IMR-90 (cell line): Measurements from ENCODE around the gene ZNF311. TPM values are rescaled to one million over a fixed set of nuclear protein-coding genes. Genes with fewer than 3 reads are reported as not detected.

Experiments
- ATAC-seq: fragments of 200-7000 bp; cut with Tn5 transposase; 2 replicates; pipeline ENCODE4 v1.9.1; 2020; ENCODE audit warnings: low read depth, mild to moderate bottlenecking, moderate library complexity
- BruUV-seq: library from RNA; stranded (reverse); fragments of 400-500 nt; replicated peaks from 2 replicates; lab custom pipeline; 2021; lab: Mats Ljungman, UMichigan
- CTCF ChIA-PET: fragments of 300-600 bp; formaldehyde crosslinking; extraction: SDS; loops from one replicate; lab custom pipeline; 2021; ENCODE audit warnings: antibody characterized with exemption; lab: Yijun Ruan, JAX
- POLR2A ChIA-PET: fragments of 300-600 bp; sonication (Branson Sonifier 250); formaldehyde crosslinking; loops from one replicate; lab custom pipeline; 2022; ENCODE audit warnings: antibody characterized with exemption; ENCODE audit not compliant: unreplicated experiment; lab: Charles Lee
- DNase-seq: peaks from one replicate; pipeline ENCODE4 v3.0.0; 2013
- H2AFZ ChIP-seq: replicated peaks from 2 replicates; pipeline ENCODE3; 2013; ENCODE audit warnings: low read length, mild to moderate bottlenecking; ENCODE audit not compliant: poor library complexity
- H2AK5ac ChIP-seq: 2 replicates; pipeline ENCODE4 v1.6.1; 2013; ENCODE audit warnings: low read depth, low read length, inconsistent platforms
- H2AK9ac ChIP-seq: replicated peaks from 2 replicates; pipeline ENCODE3; 2013; ENCODE audit warnings: mild to moderate bottlenecking, low read depth, low read length, moderate library complexity; ENCODE audit not compliant: poor library complexity
- H2BK120ac ChIP-seq: 2 replicates; pipeline ENCODE4 v1.6.1; 2013; ENCODE audit warnings: low read depth, low read length, inconsistent platforms
- H2BK15ac ChIP-seq: 3 replicates; pipeline ENCODE4 v1.6.1; 2013; ENCODE audit warnings: low read depth, low read length, inconsistent platforms
- H2BK20ac ChIP-seq: 2 replicates; pipeline ENCODE4 v1.6.1; 2013; ENCODE audit warnings: low read depth, mild to moderate bottlenecking, inconsistent platforms, low read length, moderate library complexity
- H2BK5ac ChIP-seq: 2 replicates; pipeline ENCODE4 v1.6.1; 2013; ENCODE audit warnings: mild to moderate bottlenecking, low read depth, low read length, inconsistent platforms; ENCODE audit not compliant: poor library complexity, severe bottlenecking
- H3K14ac ChIP-seq: replicated peaks from 2 replicates; pipeline ENCODE4 v1.6.1; 2013; ENCODE audit warnings: low read depth, low read length, inconsistent platforms
- H3K18ac ChIP-seq: 2 replicates; pipeline ENCODE4 v1.6.1; 2013; ENCODE audit warnings: low read depth, low read length, control low read depth
- H3K23ac ChIP-seq: 2 replicates; pipeline ENCODE4 v1.6.1; 2013; ENCODE audit warnings: low read depth, low read length, inconsistent platforms
- H3K27ac ChIP-seq: 2 replicates; pipeline ENCODE4 v1.5.1; 2013; ENCODE audit warnings: mild to moderate bottlenecking, control low read depth, low read length; ENCODE audit not compliant: insufficient read depth
- H3K27me3 ChIP-seq: 2 replicates; pipeline ENCODE4 v1.6.1; 2013; ENCODE audit warnings: low read length; ENCODE audit not compliant: control insufficient read depth, insufficient read depth
- H3K36me3 ChIP-seq: 2 replicates; pipeline ENCODE4 v1.6.1; 2013; ENCODE audit warnings: low read length, mixed read lengths; ENCODE audit not compliant: control insufficient read depth, insufficient read depth
- H3K4ac ChIP-seq: 2 replicates; pipeline ENCODE4 v1.6.1; 2013; ENCODE audit warnings: low read depth, low read length, inconsistent platforms
- H3K4me1 ChIP-seq: 2 replicates; pipeline ENCODE4 v1.6.1; 2013; ENCODE audit warnings: low read length, mixed read lengths; ENCODE audit not compliant: control insufficient read depth, insufficient read depth
- H3K4me2 ChIP-seq: 2 replicates; pipeline ENCODE4 v1.6.1; 2013; ENCODE audit warnings: low read depth, mild to moderate bottlenecking, control low read depth, low read length, moderate library complexity
- H3K4me3 ChIP-seq: 2 replicates; pipeline ENCODE4 v1.5.1; 2013; ENCODE audit warnings: low read depth, mild to moderate bottlenecking, control low read depth, low read length, moderate library complexity; ENCODE audit not compliant: insufficient read depth
- H3K56ac ChIP-seq: 2 replicates; pipeline ENCODE4 v1.6.1; 2013; ENCODE audit warnings: low read length, inconsistent platforms; ENCODE audit not compliant: insufficient read depth; ENCODE audit errors: extremely low read depth
- H3K79me1 ChIP-seq, 2 experiments: 2 replicates each; pipeline ENCODE4 v1.6.1; 2013; ENCODE audit warnings: low read length in 2 of 2, inconsistent platforms in 1 of 2, low read depth in 1 of 2
- H3K9ac ChIP-seq: 2 replicates; pipeline ENCODE4 v1.6.1; 2013; ENCODE audit warnings: low read depth, low read length, control low read depth
- H3K9me1 ChIP-seq: 2 replicates; pipeline ENCODE4 v1.6.1; 2013; ENCODE audit warnings: low read length, inconsistent platforms; ENCODE audit not compliant: insufficient read depth
- H3K9me3 ChIP-seq: 2 replicates; pipeline ENCODE4 v1.6.1; 2013; ENCODE audit warnings: low read length; ENCODE audit not compliant: control insufficient read depth, insufficient read depth
- H4K20me1 ChIP-seq: 2 replicates; pipeline ENCODE4 v1.6.1; 2013; ENCODE audit warnings: low read length, inconsistent platforms; ENCODE audit not compliant: insufficient read depth
- H4K5ac ChIP-seq: 2 replicates; pipeline ENCODE4 v1.6.1; 2013; ENCODE audit warnings: mild to moderate bottlenecking, low read depth, low read length, control low read depth
- H4K8ac ChIP-seq, 2 experiments: 2 replicates each; pipeline ENCODE4 v1.6.1; 2013; ENCODE audit warnings: low read depth in 2 of 2, low read length in 2 of 2, control low read depth in 1 of 2, inconsistent platforms in 1 of 2
- H4K91ac ChIP-seq: 2 replicates; pipeline ENCODE4 v1.6.1; 2013; ENCODE audit warnings: low read depth, low read length, inconsistent platforms; ENCODE audit not compliant: insufficient read depth
- BHLHE40 ChIP-seq: fragments of 150-350 bp; IDR thresholded peaks from 2 replicates; pipeline ENCODE4 v1.6.1; 2016; ENCODE audit warnings: mild to moderate bottlenecking, low read depth, low read length
- CHD1 ChIP-seq: IDR thresholded peaks from 2 replicates; pipeline ENCODE4 v1.6.1; 2012; ENCODE audit warnings: low read depth, low read length, improper control_type of control experiment
- CTCF ChIP-seq: conservative IDR thresholded peaks from 2 replicates; pipeline ENCODE4 v1.5.1; 2012; ENCODE audit warnings: mild to moderate bottlenecking, low read depth, low read length, improper control_type of control experiment
- ELK1 ChIP-seq: fragments of 150-350 bp; IDR thresholded peaks from 2 replicates; pipeline ENCODE4 v1.6.1; 2016; ENCODE audit warnings: low read depth, mild to moderate bottlenecking, low read length, moderate library complexity, borderline replicate concordance
- FOS ChIP-seq: fragments of 150-350 bp; IDR thresholded peaks from 2 replicates; pipeline ENCODE4 v1.6.1; 2016; ENCODE audit warnings: low read depth, low read length
- MAFK ChIP-seq: IDR thresholded peaks from 2 replicates; pipeline ENCODE4 v1.6.1; 2012; ENCODE audit warnings: low read depth, low read length, improper control_type of control experiment
- MAZ ChIP-seq: IDR thresholded peaks from 2 replicates; pipeline ENCODE4 v1.6.1; 2012; ENCODE audit warnings: low read depth, mild to moderate bottlenecking, low read length, improper control_type of control experiment, moderate library complexity, borderline replicate concordance
- MXI1 ChIP-seq: IDR thresholded peaks from 2 replicates; pipeline ENCODE4 v1.6.1; 2012; ENCODE audit warnings: low read depth, mild to moderate bottlenecking, low read length, moderate library complexity, borderline replicate concordance
- NFE2L2 ChIP-seq: fragments of 150-350 bp; IDR thresholded peaks from 2 replicates; pipeline ENCODE4 v1.6.1; 2016; ENCODE audit warnings: low read depth, mild to moderate bottlenecking, low read length
- POLR2A ChIP-seq: IDR thresholded peaks from 2 replicates; pipeline ENCODE4 v1.6.1; 2012; ENCODE audit warnings: mild to moderate bottlenecking, low read depth, low read length
- RAD21 ChIP-seq: IDR thresholded peaks from 2 replicates; pipeline ENCODE4 v1.6.1; 2012; ENCODE audit warnings: low read length, improper control_type of control experiment
- RCOR1 ChIP-seq: IDR thresholded peaks from 2 replicates; pipeline ENCODE4 v1.6.1; 2012; ENCODE audit warnings: mild to moderate bottlenecking, low read length, improper control_type of control experiment; ENCODE audit not compliant: insufficient replicate concordance
- RFX5 ChIP-seq: IDR thresholded peaks from 2 replicates; pipeline ENCODE4 v1.8.0; 2012; ENCODE audit warnings: low read depth, mild to moderate bottlenecking, low read length, moderate library complexity
- SMC3 ChIP-seq: fragments of 150-350 bp; IDR thresholded peaks from 2 replicates; pipeline ENCODE4 v1.6.1; 2016; ENCODE audit warnings: low read depth, mild to moderate bottlenecking, antibody characterized with exemption, low read length, moderate library complexity
- USF2 ChIP-seq: fragments of 150-350 bp; IDR thresholded peaks from 2 replicates; pipeline ENCODE4 v1.6.1; 2017; ENCODE audit warnings: mild to moderate bottlenecking, antibody characterized with exemption, low read length, low read depth
- WGBS, 2 experiments: methylation state at CpG; one replicate each; pipeline versions ENCODE4 v1.1.5 to v1.1.7; 2013; ENCODE audit warnings: missing lambda C conversion rate in 2 of 2; ENCODE audit not compliant: insufficient read length in 1 of 2; ENCODE audit errors: extremely low coverage in 2 of 2; 5-methylcytosine and 5-hydroxymethylcytosine counted together
- dilution Hi-C: fragments of 300-500 bp; cut with HindIII; formaldehyde crosslinking; loops from one replicate; pipeline ENCODE4 v1.14.3; 2018; ENCODE audit warnings: low sequenced_read_pairs; ENCODE audit not compliant: unreplicated experiment
- in situ Hi-C: fragments of 300-500 bp; cut with MboI; formaldehyde crosslinking; loops from 3 replicates; pipeline ENCODE4 v1.14.3; 2019; ENCODE audit warnings: low sequenced_read_pairs, inconsistent platforms, mixed read lengths
- intact Hi-C: fragments of 100-400 bp; cut with micrococcal nuclease; formaldehyde crosslinking; loops from 2 replicates; pipeline ENCODE4 v1.10.0; 2022
- polyA plus RNA-seq, 3 experiments: library from polyadenylated mRNA; depleted of rRNA; stranded (reverse); fragments of >200 nt; gene quantifications; 2 replicates each; pipeline ENCODE4 v1.2.3, GENCODE V29; 2012; ENCODE audit warnings: low replicate concordance in 1 of 3
- total RNA-seq: library from RNA; depleted of rRNA; stranded (reverse); fragments of >200 nt; gene quantifications from 2 replicates; pipeline ENCODE4 v1.2.3, GENCODE V29; 2012

The ZNF311 gene
- total and polyA plus RNA-seq, 2 of the 4 experiments (the other 2 are of a cell fraction): 0.34 to 0.36 TPM

GRCh38 chr6:28945349-28945748, 59.8 kb downstream of the ZNF311 start:
- H3K4me3 ChIP-seq: no peak overlapping the region
- POLR2A ChIA-PET: no interaction called here
- no peak overlapping the region for H3K23ac ChIP-seq
- no peaks in the 10 kb centered on the region for H3K79me1 ChIP-seq
- no peaks in the 10 kb centered on the region for H3K36me3 ChIP-seq
- intact Hi-C loops (loop anchor here (10.0 kb wide), 1 partner anchor 1471 kb away; the partner anchor contains the start of gene ZNF184), in situ Hi-C loops (no loop called here), dilution Hi-C loops (no loop called here)
- TF ChIP-seq USF2 (no peak), POLR2A (no peak), CHD1 (no peak), MXI1 (no peak), RFX5 (no peak), RCOR1 (no peak), MAFK (no peak), MAZ (no peak), NFE2L2 (no peak), RAD21 (no peak), ELK1 (no peak), SMC3 (no peak), CTCF (no peak), BHLHE40 (no peak), FOS (no peak)
- no peak overlapping the region for H3K4ac ChIP-seq
- ATAC-seq (no peak), DNase-seq (no peak)
- H3K4me2 ChIP-seq: no peak overlapping the region
- H3K27ac ChIP-seq: no peak overlapping the region
- no peak overlapping the region for H2AK9ac ChIP-seq
- CTCF ChIA-PET: interaction anchor here (0.6 kb wide), 1 partner anchor 28 kb away, joined by 4 read pairs; no protein-coding TSS in a partner anchor
- H2BK20ac ChIP-seq: no peak overlapping the region
- H2BK15ac ChIP-seq: no peak overlapping the region
- H3K9me1 ChIP-seq: no peaks in the 10 kb centered on the region
- H2BK5ac ChIP-seq: no peak overlapping the region
- WGBS, 2 experiments: 70% methylated on average over 2 of the region's 3 CpGs; no CpG with 5 or more reads in 1 of the 2 experiments
- no peak overlapping the region for H3K18ac ChIP-seq
- H3K9me3 ChIP-seq: no peaks in the 10 kb centered on the region
- no peaks in the 10 kb centered on the region for H3K27me3 ChIP-seq
- no peak overlapping the region for H2BK120ac ChIP-seq
- BruUV-seq: no TSS peak
- H3K4me1 ChIP-seq: no peaks in the 10 kb centered on the region; the same call in 1 of the 2 replicates
- H2AK5ac ChIP-seq: no peak overlapping the region
- peaks cover 8% of the 10 kb centered on the region for H4K20me1 ChIP-seq
- no peak overlapping the region for H4K91ac ChIP-seq
- H3K14ac ChIP-seq: no peak overlapping the region
- H3K9ac ChIP-seq: no peak overlapping the region
- H2AFZ ChIP-seq: no peak overlapping the region
- no peak overlapping the region for H4K8ac ChIP-seq
- no peak overlapping the region for H3K56ac ChIP-seq
- no peak overlapping the region for H4K5ac ChIP-seq
